GM18868 (cell line): ENCODE data around the gene CPPED1.

Source experiments
- ATAC-seq: cut with Tn5 transposase; IDR thresholded peaks from one replicate; pipeline ENCODE4 v1.9.1; 2021; ENCODE audit warnings: mild to moderate bottlenecking, moderate library complexity; ENCODE audit not compliant: unreplicated experiment

CPPED1 gene

DNA sequence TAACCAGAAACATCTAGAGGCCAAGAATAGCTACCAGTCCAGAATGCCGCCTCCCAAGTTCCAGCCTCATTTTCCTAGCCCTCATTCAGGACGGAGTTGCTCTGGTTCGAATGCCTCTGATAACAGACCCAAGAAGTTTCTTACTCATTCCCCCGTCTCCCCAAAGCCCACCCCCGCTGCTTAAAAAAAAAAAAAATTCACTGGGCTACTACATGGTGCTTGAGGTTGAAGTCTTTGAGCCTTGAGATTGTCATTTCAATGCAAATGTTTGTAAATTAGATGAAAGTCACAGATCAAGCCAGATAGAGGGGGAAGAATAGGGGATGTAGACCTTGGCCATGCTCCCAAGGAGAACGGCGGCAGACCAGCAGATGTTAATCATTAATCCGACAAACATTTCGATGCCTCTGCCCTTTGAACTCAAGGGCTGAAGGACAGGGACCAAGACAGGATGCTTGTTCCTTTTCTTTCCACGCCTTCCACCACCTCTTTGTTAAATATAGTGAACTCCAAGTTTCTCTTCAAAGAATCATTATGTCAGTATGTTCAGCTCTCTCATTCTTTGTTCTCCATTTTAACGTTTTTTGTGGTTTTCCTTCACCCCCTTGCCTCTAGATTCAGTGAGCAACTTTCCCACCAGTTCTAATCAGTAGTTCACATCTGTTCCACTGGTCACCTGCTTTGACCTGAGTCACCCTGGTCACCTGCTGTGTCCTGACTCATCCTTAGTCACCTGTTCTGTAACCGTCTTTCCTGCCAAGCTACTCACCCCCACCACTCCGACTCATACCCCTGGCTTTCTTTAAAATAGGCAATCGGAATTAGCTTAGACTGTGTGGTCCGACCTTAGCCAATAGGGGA lies 190.3 kb downstream of the CPPED1 start:
- peak; percentile 69 for ATAC-seq

DNA sequence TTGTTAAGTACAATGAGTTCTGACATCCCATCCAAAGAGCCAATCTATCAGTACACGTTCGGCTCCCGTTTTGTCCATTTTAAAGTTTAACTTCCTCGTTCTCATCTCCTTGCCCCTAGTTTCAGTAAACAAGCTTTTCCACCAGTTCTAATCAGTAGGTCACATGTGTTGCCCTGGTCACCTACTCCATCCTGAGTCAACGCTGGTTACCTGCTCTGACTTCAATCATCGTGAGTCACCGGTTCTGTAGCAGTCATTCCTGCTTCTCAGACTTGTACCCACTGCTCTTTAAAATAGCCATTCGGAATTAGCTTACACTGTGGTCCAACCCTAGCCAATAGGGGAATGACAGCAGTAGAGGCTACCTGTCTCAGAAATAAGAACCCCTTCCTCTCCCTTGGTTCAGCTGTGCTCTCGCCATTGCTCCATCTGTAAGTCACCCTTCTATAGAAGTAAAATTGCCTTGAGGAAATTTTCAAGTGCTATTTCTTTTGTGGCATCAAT lies 191.0 kb downstream of the CPPED1 start:
- no peak for ATAC-seq

DNA sequence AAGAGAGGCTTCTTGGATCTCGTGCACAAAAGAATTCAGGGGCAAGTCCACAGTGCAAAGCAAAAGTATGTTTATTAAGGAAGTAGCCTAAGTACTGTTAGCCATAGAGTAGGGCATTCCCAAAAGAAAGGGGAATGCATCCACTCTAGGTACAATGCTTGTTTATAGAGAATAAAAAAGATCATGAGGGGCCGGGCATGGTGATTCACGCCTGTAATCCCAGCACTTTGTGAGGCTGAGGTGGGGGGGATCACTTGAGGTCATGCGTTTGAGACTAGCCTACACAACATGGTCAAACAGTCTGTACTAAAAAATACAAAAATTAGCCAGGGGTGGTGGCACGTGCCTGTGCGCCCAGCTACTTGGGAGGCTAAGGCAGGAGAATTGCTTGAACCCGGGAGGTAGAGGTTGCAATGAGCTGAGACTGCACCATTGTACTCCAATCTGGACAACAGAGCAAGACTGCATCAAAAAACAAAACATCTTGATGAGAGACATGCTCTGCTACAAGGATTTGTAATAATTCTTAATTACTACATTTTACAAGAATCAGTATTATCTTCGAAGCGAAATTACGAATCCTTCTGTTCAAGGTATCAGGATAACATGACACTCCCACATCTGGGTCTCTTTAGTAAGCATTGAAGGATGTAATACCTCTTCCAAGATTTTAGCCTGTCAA lies 191.6 kb downstream of the CPPED1 start:
- no peak for ATAC-seq

DNA sequence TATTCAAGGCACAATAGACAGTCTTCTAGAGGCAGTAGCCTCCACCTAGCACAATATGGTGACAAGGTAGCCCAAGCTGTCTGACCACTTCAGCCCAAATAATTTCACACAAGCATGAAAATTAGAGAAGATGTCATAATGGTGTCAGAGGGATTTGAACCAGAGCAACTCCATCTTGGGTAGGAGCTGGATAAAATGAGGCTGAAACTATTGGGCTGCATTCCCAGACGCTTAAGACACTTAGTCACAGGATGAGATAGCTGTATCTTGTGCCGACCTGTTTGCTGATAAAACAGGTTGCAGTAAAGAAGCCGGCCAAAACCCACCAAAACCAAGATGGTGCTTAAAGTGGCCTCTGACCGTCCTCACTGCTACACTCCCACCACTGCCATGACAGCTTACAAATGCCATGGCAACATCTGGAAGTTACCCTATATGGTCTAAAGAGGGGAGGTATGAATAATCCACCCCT lies 192.6 kb downstream of the CPPED1 start:
- ATAC-seq, result no peak

DNA sequence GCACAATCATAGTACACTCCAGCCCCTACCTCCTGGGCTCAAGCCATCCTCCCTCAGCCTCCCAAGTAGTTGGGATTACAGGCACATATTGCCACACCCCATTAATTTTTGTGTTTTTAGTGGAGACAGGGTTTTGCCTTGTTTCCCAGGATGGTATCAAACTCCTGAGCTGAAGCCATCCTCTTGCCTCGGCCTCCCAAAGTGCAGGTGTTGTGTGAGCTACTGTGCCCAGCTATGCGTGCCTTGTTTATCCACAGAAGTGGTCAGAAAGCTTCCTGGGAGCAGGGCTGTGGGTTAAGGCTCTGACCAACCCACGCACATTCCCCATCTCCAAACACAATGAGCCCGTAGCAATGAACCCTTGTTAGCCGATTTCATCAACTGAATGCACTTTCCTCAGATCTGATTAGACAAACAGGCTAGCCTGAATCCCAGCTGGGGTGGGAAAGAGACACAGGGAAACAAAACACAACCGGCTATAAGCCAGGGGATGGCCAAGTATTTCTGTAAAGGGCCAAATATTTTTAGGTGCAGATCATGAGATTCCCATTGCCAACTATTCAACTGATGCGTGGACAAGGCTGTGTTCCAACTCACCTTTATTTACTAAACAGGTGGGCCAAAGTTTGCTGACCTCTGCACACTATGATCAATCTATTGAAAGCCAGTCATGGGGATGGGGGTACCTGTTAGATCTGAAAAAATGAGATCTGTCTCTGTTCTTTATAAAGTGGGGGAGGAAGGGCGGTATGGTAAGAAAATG lies 193.6 kb downstream of the CPPED1 start:
- no peak for ATAC-seq
